GM11168 (cell line): ENCODE data around the gene RASL12.
"Not testable (repeated sequence)": the region's sequence is repeated elsewhere in the genome, so short reads cannot be mapped to it uniquely, and the experiment has no call there.

Experiments
- in situ Hi-C: fragments of 300-500 bp; cut with MboI; formaldehyde crosslinking; loops from one replicate; pipeline ENCODE4 v1.12.0; 2022; ENCODE audit warnings: low sequenced_read_pairs; ENCODE audit not compliant: unreplicated experiment

Gene RASL12

DNA sequence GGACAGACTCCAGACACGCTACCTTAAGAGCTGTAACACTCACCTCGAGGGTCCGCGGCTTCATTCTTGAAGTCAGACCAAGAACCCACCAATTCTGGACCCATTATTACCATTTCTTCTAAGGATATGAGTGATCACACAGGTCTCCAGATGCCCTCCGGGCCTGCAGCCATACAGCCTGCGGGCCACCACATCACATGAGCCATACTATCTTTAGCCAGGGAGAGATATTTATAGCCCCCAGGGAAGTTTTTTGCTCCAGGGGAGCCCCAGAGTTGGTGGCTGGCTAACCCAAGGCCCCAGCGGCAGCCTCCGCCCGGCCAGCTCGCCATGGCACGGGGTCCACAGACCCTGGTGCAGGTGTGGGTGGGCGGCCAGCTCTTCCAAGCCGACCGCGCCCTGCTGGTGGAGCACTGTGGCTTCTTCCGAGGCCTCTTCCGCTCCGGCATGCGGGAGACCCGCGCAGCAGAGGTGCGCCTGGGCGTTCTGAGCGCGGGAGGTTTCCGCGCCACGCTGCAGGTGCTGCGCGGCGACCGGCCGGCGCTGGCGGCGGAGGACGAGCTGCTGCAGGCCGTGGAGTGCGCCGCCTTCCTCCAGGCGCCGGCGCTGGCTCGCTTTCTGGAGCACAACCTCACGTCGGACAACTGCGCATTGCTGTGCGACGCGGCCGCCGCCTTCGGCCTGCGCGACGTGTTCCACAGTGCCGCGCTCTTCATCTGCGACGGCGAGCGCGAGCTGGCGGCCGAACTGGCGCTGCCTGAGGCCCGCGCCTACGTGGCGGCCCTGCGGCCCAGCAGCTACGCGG, 8.9 kb upstream of the RASL12 start, which contains the start of gene KBTBD13:
Gene KBTBD13, plus strand, starts transcription at position 261 of the 805 bp plus-strand sequence. Its CDS starts 70 bp downstream, at position 331.
- in situ Hi-C loops, result no loop called here

GRCh38 chr15:65075607-65076395, 8.0 kb upstream of the RASL12 start:
- in situ Hi-C loops, result not testable (repeated sequence)

DNA sequence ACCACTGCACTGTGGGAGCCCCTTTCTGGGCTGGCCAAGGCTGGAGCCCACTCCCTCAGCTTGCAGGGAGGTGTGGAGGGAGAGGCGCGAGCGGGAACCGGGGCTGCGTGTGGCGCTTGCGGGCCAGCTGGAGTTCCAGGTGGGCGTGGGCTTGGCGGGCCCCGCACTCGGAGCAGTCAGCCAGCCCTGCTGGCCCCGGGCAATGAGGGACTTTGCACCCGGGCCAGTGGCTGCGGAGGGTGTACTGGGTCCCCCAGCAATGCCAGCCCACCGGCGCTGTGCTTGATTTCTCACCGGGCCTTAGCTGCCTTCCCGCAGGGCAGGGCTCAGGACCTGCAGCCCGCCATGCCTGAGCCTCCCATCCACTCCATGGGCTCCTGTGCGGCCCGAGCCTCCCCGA, 7.2 kb upstream of the RASL12 start:
- in situ Hi-C loops, result not testable (repeated sequence)

DNA sequence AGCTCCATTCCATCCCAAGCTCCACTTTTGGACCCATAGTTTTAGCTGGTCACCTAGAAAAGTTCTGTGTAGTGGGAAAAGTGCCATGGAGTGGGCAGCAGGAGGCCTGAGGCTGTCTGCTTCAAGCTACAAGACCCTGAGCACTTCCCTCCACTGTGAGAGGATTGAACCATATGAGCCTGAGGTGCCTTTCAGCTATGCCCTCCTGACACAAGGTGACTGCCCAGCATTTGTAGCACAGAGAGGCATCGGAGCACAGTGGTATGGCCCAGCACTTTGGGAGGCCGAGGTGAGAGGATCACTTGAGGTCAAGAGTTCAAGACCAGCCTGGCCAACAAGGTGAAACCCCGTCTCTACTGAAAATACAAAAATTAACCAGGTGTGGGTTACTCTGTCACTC, 4.8 kb upstream of the RASL12 start:
- in situ Hi-C loops, result no loop called here

DNA sequence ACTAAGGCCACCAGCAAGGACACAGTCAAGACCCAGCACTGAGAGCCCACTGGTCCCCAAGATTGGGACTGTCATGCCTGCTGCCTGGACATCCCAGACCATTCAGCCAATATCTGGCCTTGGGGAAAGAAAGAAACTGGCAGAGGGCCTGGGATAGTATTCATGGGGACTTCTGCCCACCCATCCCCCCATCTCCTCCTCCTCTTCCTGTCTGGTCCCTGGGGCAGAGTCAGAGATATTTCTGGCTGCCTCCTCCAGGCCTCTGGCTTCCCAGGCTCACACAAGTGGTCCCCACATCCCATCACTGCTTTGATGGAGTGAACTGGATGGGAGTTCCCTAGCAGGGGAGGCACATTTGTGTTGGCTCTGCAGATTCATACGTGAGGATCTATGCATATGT, 4.2 kb upstream of the RASL12 start:
- in situ Hi-C loops, result no loop called here

DNA sequence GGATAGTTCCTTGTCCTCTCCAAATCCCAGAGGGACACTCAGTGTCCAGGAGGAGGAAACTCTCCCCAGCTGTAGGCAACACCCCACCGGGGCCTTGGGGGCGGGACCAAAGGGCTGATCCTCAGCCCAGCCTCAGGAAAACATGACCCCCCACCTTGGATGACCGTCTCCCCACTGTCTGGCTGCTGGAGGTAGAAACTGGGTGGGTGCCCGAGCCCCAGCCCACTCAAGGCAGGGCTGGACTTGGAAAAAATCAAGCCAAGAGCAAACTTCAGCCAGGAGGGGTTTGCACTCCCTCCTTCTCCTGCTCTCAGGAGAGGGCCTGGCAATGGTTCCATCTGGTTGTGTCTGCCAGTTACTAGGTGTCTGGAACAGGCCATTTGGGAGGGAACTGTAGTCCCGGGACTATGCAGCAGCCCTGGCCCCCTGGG, 3.6 kb upstream of the RASL12 start:
- in situ Hi-C loops, result no loop called here

DNA sequence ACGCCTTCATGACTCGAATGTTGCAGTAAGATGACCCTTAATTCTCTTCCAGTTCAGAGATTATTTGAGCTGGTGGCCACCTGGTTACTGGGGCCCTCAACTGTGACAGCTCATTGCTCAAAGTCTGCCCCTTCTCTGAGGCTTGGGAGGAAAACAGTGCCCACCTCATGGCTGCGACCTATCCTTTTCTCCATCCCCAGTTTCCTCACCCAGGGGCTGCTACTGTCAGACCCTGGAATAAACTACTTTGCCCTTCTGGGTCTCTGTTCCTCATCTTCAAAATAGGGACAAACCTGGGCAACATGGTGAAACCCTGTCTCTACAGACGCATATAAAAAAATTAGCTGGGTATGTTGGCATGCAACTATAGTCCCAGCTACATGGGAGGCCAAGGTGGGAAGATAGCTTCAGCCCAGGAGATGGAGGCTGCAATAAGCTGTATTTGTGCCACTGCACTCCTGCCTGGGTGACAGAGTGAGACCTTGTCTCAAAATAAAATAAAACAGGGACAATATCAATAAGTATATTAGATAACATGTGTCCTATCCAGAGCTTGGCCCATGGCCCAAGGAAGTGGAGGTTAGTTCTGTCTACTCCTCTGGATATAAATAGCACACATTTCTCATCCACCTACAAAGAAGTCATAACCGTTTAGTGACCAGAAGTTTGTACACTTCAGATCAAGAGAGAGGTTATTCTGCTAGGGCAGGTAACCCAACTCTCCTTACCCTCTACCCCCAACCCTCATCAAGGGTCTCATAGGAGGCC, 2.2 kb upstream of the RASL12 start:
- in situ Hi-C loops, result no loop called here

DNA sequence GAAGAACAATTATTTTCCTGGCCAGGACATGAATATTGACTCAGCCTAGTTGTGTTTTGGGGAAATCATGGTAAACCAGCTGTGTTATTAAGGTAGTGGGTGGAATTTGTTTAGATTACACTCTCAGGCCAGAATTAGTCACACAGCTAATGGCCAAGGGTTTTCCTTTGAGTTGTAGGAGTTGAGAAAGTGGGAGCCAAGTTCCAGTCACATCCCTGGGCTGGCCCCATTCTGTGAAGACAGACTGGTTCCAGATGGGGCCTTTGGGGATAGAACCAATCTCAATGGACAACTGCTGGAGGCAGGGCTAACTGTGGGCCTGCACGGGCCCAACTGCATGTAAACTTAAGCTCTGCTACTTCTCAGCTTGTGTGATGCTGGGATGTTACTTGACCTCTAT, 1.4 kb upstream of the RASL12 start:
- in situ Hi-C loops, result no loop called here

GRCh38 chr15:65068403-65068788, 605 bp upstream of the RASL12 start:
- in situ Hi-C loops, result no loop called here

DNA sequence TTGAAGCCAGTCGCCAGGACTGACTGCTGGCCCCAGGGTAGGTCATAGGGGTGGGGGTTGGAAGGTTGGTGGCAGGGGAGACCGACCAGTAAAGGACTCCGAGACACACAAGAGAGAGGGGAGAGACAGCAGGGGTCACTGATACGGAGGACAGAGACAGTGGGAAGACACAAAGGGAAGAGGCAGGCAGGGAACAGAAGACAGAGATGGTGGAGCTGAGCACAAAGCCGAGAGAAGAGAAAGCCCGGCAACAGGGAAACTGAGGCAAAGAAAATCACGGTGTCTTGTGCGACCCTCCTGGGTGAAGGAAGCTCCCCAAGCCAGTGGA, 510 bp downstream of the RASL12 start:
- in situ Hi-C loops, result no loop called here

DNA sequence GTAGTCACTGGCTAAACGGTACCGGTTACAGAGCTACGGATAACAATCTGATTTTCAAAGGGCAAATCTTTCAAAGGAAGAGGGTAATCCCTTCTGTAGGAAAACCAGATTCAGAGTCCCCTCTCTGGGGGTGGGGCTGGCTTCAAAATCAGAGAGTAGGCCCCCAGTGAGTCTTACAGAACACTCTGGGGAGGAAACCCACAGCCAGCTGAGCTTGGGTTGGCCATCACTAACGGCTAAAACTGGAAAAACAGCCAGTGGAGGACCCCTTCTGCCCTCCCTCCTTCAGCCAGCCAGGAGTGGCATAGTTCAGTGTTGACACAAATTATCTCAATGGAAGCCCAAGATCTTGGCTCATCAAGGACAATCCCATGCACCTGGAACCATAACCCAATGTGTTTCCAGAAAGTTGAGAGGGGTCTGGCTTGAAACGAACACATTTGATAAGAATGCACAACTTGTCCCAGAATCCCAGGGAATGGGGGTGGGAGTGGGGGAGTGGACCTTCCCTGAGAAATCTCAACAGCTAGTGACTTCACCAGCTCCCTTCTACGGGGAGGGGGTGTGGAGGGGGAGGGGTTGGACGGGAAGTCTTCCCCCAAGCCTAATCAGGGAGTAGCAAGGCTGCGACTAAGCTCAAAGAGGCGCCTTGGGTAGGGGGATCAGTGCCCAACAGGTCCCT, 1.0 kb downstream of the RASL12 start:
- in situ Hi-C loops, result no loop called here

DNA sequence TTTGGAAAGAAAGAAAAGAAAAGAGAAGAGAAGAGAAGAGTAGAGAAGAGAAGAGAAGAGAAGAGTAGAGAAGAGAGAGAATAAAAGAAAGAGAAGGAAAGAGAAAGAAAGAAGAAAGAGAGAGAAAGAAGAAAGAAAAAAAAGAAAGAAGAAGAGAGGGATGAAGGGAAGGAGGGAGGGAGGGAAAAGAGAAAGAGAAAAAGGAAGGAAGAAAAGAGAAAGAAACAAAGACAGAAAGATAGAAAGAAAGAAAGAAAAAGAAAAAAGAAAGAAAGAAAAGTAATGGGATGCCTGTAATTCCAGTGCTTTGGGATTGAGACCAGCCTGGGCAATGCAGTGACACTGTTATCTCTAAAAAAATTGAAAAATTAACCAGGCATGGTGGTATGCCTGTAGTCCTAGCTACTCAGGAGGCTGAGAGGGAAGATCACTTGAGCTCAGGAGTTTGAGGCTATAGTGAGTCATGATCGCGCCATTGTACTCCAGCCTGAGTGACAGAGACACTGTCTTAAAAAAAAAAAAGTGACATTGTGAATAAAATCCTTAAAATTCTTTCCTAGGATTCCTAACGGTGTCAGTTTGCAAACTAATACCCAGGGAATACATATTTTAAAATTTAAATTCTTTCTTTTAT, 1.7 kb downstream of the RASL12 start:
- in situ Hi-C loops, result no loop called here

- in situ Hi-C loops, result no loop called here
These were observed 5.1 kb downstream of the RASL12 start for GRCh38 chr15:65062726-65063125.

DNA sequence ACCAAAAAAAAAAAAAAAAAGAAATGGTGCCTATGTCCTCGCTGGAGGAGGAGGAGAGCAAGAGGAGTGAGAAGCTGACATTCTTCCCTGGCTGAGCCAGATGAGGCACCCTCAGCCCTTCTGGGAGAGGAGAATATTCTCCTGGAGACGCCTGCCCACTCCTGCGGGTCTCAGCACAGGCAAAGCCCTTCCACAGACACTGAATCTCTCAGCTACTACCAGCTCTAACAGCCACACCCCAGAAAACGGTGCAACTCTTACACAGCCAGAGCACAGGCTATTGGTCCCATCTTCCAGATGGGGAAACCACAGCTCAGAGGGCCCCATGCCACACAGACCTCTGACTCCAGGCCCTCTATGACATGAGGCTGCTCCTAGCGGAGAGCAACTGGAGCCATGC, 5.7 kb downstream of the RASL12 start:
- in situ Hi-C loops, result no loop called here

DNA sequence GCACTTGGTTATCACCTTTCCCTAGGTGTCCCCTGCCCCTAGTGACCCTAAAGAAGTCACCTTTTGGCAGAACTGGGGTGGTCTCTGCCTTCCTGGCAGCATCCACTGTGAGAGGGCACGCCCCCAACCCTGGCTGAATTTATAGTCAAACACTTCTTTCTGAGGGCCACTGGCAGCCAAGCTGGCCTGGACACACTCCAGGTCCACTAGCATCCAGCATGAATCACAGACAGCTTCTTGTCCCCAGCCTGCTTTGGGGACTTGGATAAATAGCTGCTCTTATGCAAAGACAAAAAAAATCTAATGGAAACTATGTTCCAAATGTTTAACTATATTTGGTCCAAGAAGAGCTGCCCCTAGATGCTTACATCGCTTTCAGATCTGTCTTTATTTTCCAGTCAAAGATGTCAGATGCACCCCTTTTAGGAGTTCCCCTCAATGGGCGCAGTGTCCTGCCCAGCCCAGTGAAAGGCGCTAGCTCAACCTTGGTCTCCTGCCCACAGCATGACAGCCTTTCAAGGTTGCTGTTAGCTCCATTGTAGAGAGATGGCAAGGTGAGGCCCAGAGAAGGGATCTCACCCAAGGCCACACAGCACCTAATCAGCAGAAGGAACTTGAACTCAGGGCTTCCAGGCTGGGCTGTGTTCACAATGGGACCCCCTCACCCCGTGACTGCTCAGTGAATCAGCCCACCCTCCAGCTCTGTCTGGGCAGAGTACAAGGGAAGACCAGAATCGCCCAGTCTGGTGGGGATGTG, 7.0 kb downstream of the RASL12 start:
- in situ Hi-C loops, result no loop called here

DNA sequence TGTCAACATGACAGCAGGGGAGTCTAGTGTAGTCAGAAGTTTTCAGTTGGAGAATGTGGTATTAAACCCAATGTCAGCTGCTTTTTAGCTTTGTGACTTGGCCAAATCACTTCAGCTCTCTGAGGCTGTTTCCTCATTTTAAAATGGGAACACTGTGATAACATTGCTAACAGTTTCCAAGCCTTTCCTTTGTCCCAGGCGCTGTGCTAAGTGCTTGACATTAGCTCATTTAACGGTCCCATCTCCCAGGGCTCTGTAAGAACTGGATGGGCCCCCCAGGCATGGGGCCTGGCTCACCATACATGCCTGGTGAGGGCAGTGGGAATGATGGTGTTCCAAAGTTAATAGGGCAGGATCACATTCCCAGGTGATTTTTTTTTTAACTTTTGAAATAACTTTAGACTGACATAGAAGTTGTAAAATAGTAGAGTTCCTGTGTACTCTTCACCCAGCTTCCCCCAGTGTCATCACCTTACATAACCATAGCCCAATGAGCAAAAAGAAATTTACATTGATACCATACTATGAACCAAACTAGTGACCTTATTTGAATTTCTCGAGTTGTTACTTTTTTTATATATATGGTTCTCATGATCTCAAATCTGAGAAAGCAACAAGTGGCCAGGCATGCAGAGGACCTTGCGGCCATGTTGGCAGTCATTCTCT, 7.7 kb downstream of the RASL12 start:
- in situ Hi-C loops, result no loop called here

DNA sequence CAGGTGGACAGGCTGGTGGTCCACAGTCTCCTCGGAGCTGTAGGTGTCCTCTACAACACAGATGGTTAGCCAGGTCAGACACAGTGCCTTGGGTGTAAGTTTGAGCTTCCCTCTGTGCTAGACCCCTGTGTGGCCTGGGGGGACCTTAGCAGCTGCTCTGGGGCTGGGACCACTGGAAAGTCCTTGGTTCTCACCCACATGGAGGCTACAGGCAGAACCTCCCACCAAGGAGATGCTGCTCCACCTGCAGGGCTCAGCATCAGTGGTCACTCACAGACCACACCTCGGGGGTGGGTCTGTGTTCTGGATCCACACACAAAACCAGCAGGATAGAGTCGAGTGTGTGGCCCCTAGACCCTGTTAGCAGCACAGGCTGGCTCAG, 8.4 kb downstream of the RASL12 start:
- in situ Hi-C loops, result no loop called here

GRCh38 chr15:65058394-65059368, 9.1 kb downstream of the RASL12 start:
- in situ Hi-C loops, result no loop called here
